Activated CD4-positive, alpha-beta memory T cell treated with anti-CD3 and anti-CD28 coated beads, Interleukin-2, amount 10 ng/mL, durations not matched to agents 7 days and 5 days (primary cell): ENCODE data around the gene CAPZB. TPM values are rescaled to one million over a fixed set of nuclear protein-coding genes. Genes with fewer than 3 reads are reported as not detected.

Experiments used
- CTCF ChIA-PET: fragments of 350-600 bp; sonication (Branson Sonifier 250); formaldehyde crosslinking; loops from one replicate; lab custom pipeline; 2021; ENCODE audit warnings: antibody characterized with exemption, inconsistent platforms; lab: Charles Lee
- POLR2A ChIA-PET: fragments of 350-600 bp; sonication (Branson Sonifier 250); formaldehyde crosslinking; loops from one replicate; lab custom pipeline; 2021; ENCODE audit warnings: antibody characterized with exemption; lab: Charles Lee
- DNase-seq: peaks from one replicate; pipeline ENCODE4 v3.0.0-alpha.2; 2020
- H3K27ac Mint-ChIP-seq: one replicate; pipeline ENCODE4 v1.8.0; 2021; ENCODE audit warnings: mild to moderate bottlenecking, mixed read lengths
- H3K27me3 Mint-ChIP-seq: one replicate; pipeline ENCODE4 v1.8.0; 2021; ENCODE audit warnings: mixed read lengths
- H3K36me3 Mint-ChIP-seq: one replicate; pipeline ENCODE4 v1.8.0; 2021; ENCODE audit warnings: low read depth, mixed read lengths
- H3K4me1 Mint-ChIP-seq: one replicate; pipeline ENCODE4 v1.8.0; 2021; ENCODE audit warnings: mixed read lengths
- H3K4me3 Mint-ChIP-seq: one replicate; pipeline ENCODE4 v1.8.0; 2021; ENCODE audit warnings: mild to moderate bottlenecking, mixed read lengths
- H3K9me3 Mint-ChIP-seq: one replicate; pipeline ENCODE4 v1.8.0; 2021; ENCODE audit warnings: mixed read lengths
- total RNA-seq, 2 experiments: library from RNA; stranded (reverse); gene quantifications; one replicate each; pipeline ENCODE4 v1.2.3, GENCODE V29; 2021

The CAPZB gene
- total RNA-seq, 2 experiments from 2014 or later: 537 to 565 TPM

- ChIA-PET CTCF (no interaction called here), POLR2A (no interaction called here)
- peaks cover 27% of the 10 kb centered on the region for H3K9me3 Mint-ChIP-seq
- H3K27me3 Mint-ChIP-seq: peaks cover 3% of the 10 kb centered on the region
- H3K4me1 Mint-ChIP-seq: no peaks in the 10 kb centered on the region
- peaks cover 18% of the 10 kb centered on the region for H3K36me3 Mint-ChIP-seq
- H3K27ac Mint-ChIP-seq: no peak overlapping the region
- no peak for DNase-seq
- no peak overlapping the region for H3K4me3 Mint-ChIP-seq
Measured at GRCh38 chr1:19294638-19295037, 190.7 kb downstream of the CAPZB start.

GRCh38 chr1:19289244-19289643 is 196.1 kb downstream of the CAPZB start:
- Mint-ChIP-seq H3K4me3 (peak overlapping the region; percentile 32), H3K36me3 (peaks cover 6% of the 10 kb centered on the region), H3K9me3 (peaks cover 5% of the 10 kb centered on the region), H3K27me3 (peaks cover 14% of the 10 kb centered on the region), H3K4me1 (peaks cover 6% of the 10 kb centered on the region), H3K27ac (no peak overlapping the region)
- POLR2A ChIA-PET: no interaction called here
- no peak for DNase-seq
- CTCF ChIA-PET: interaction anchor here (0.5 kb wide), 1 partner anchor 25 kb away, joined by 4 read pairs; no protein-coding TSS in a partner anchor

Other genes with a start within 250 kb of the CAPZB start
- 10 to 100 TPM; 25.3 to 29.1 TPM for gene EMC1, start 234.0 kb downstream of the CAPZB start, total RNA-seq
- gene MRTO4, start 233.7 kb downstream of the CAPZB start, total RNA-seq: 10 to 100 TPM; 21.1 to 23.0 TPM
- gene AKR7A3, start 196.8 kb downstream of the CAPZB start, total RNA-seq: under 1 TPM; 0.20 to 0.48 TPM
- 10 to 100 TPM; 43.0 to 43.9 TPM for gene AKR7A2, start 173.4 kb downstream of the CAPZB start, total RNA-seq
- gene SLC66A1, start 173.2 kb downstream of the CAPZB start, total RNA-seq: 1 to 10 TPM; 6.7 to 6.8 TPM
- 10 to 100 TPM; 25.4 to 29.8 TPM for gene NBL1, start 158.8 kb upstream of the CAPZB start, total RNA-seq
- gene HTR6, start 179.3 kb upstream of the CAPZB start, total RNA-seq: not detected